ENCODE results near the gene TSC22D1.

DNA sequence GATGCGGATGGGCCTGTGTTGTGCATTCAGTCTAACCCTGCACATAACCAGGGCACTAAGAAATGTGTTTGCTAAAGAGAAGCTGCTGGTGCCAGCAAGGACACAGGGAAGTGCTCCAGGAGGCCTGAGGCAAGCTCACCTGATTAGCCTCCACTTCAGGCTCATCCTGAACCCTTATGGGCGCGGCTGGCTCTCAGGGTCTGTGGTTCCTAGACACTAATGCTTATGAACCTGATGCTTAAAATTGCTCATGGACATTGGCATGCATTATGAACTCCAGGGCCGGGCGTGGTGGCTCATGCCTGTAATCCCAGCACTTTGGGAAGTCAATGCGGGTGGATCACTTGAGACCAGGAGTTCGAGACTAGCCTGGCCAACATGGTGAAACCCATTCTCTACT is 168.2 kb downstream of the TSC22D1 start:
- TF ChIP-seq, protein P1, sequence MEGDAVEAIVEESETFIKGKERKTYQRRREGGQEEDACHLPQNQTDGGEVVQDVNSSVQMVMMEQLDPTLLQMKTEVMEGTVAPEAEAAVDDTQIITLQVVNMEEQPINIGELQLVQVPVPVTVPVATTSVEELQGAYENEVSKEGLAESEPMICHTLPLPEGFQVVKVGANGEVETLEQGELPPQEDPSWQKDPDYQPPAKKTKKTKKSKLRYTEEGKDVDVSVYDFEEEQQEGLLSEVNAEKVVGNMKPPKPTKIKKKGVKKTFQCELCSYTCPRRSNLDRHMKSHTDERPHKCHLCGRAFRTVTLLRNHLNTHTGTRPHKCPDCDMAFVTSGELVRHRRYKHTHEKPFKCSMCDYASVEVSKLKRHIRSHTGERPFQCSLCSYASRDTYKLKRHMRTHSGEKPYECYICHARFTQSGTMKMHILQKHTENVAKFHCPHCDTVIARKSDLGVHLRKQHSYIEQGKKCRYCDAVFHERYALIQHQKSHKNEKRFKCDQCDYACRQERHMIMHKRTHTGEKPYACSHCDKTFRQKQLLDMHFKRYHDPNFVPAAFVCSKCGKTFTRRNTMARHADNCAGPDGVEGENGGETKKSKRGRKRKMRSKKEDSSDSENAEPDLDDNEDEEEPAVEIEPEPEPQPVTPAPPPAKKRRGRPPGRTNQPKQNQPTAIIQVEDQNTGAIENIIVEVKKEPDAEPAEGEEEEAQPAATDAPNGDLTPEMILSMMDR (conservative IDR thresholded peaks at IDR 0.05) = no peak
- no peak for TF ChIP-seq EZH2 (IDR thresholded peaks at IDR 0.05; ENCODE audit: low read depth)

Measured in PC-9 (cell line).